HG02885 (cell line): ENCODE data around the gene EVI2B.
"Not testable (repeated sequence)": the region's sequence is repeated elsewhere in the genome, so short reads cannot be mapped to it uniquely, and the experiment has no call there.

ENCODE experiments used
- ATAC-seq: cut with Tn5 transposase; IDR thresholded peaks from one replicate; pipeline ENCODE4 v1.9.1; 2021; ENCODE audit warnings: mild to moderate bottlenecking; ENCODE audit not compliant: unreplicated experiment, poor library complexity

Gene EVI2B

GRCh38 chr17:31313982-31314781 is at the start of gene EVI2B:
Gene EVI2B, minus strand, starts transcription at chr17:31314054. Its CDS starts 8,445 bp downstream, at chr17:31305609.
- ATAC-seq = no peak

GRCh38 chr17:31357839-31358394 is 44.1 kb upstream of the EVI2B start:
- no peak for ATAC-seq

- ATAC-seq = no peak
These were observed 43.2 kb upstream of the EVI2B start for GRCh38 chr17:31357091-31357490.

- no peak for ATAC-seq
These were observed 42.1 kb upstream of the EVI2B start for GRCh38 chr17:31355935-31356334.

- no peak for ATAC-seq
These were observed 35.6 kb upstream of the EVI2B start for GRCh38 chr17:31349454-31349853.

GRCh38 chr17:31345191-31345747 is 31.4 kb upstream of the EVI2B start:
- ATAC-seq = not testable (repeated sequence)

- no peak for ATAC-seq
These were observed 26.2 kb upstream of the EVI2B start for GRCh38 chr17:31339906-31340661.

GRCh38 chr17:31329221-31329620 is 15.4 kb upstream of the EVI2B start:
- no peak for ATAC-seq

- no peak for ATAC-seq
These were observed 14.3 kb upstream of the EVI2B start for GRCh38 chr17:31328160-31328535.

GRCh38 chr17:31327534-31328159 is 13.8 kb upstream of the EVI2B start:
- ATAC-seq = no peak

GRCh38 chr17:31323551-31323950 is 9.7 kb upstream of the EVI2B start:
- ATAC-seq = no peak

GRCh38 chr17:31321966-31322365 is 8.1 kb upstream of the EVI2B start:
- no peak for ATAC-seq

GRCh38 chr17:31321481-31321880 is 7.6 kb upstream of the EVI2B start, which contains the start of gene EVI2A:
Gene EVI2A, minus strand, starts transcription at chr17:31321622. Its CDS starts 2,609 bp downstream, at chr17:31319013.
- no peak for ATAC-seq

- ATAC-seq = no peak
These were observed 6.9 kb upstream of the EVI2B start for GRCh38 chr17:31320791-31321190.

- ATAC-seq = no peak
These were observed 6.4 kb upstream of the EVI2B start for GRCh38 chr17:31320241-31320640.

GRCh38 chr17:31318851-31319661 is 5.2 kb upstream of the EVI2B start:
- no peak for ATAC-seq

- ATAC-seq = no peak
These were observed 4.5 kb upstream of the EVI2B start for GRCh38 chr17:31318298-31318801.

- no peak for ATAC-seq
These were observed 887 bp upstream of the EVI2B start for GRCh38 chr17:31314782-31315100.

GRCh38 chr17:31312223-31312622 is 1.6 kb downstream of the EVI2B start:
- ATAC-seq = not testable (repeated sequence)

GRCh38 chr17:31311526-31311925 is 2.3 kb downstream of the EVI2B start:
- no peak for ATAC-seq
